Type B pancreatic cell (in vitro differentiated cells): ENCODE data around the gene WASL. TPM values are rescaled to one million over a fixed set of nuclear protein-coding genes. Genes with fewer than 3 reads are reported as not detected.
"Not testable (repeated sequence)": the region's sequence is repeated elsewhere in the genome, so short reads cannot be mapped to it uniquely, and the experiment has no call there.

ENCODE experiments used
- DNase-seq: peaks from one replicate; pipeline ENCODE4 v3.0.0; 2021; ENCODE audit warnings: mixed read lengths; ENCODE audit not compliant: unreplicated experiment; ENCODE audit errors: extremely low spot score
- H3K27ac Mint-ChIP-seq: 2 replicates; pipeline ENCODE4 v1.8.0; 2021; ENCODE audit warnings: mild to moderate bottlenecking, mixed read lengths
- H3K27me3 Mint-ChIP-seq: 2 replicates; pipeline ENCODE4 v1.8.0; 2021; ENCODE audit warnings: mixed read lengths
- H3K36me3 Mint-ChIP-seq: 2 replicates; pipeline ENCODE4 v1.8.0; 2021; ENCODE audit warnings: mixed read lengths
- H3K4me1 Mint-ChIP-seq: one replicate; pipeline ENCODE4 v1.8.0; 2021; ENCODE audit warnings: mixed read lengths; ENCODE audit not compliant: unreplicated experiment
- H3K4me3 Mint-ChIP-seq: 2 replicates; pipeline ENCODE4 v1.8.0; 2021; ENCODE audit warnings: mild to moderate bottlenecking, mixed read lengths
- H3K9me3 Mint-ChIP-seq: 2 replicates; pipeline ENCODE4 v1.8.0; 2021; ENCODE audit warnings: mixed read lengths
- total RNA-seq: library from RNA; stranded (reverse); gene quantifications from 2 replicates; pipeline ENCODE4 v1.2.1, GENCODE V29; 2021; ENCODE audit warnings: low replicate concordance
- TF ChIP-seq, protein P1 (sequence below): fragments of 200-600 bp; sonication (generic); conservative IDR thresholded peaks from 2 replicates; pipeline ENCODE4 v1.5.0; 2021; ENCODE audit warnings: antibody characterized with exemption, mild to moderate bottlenecking

WASL gene
- total RNA-seq, 1 donor from 2014 or later = 34.4 TPM

DNA sequence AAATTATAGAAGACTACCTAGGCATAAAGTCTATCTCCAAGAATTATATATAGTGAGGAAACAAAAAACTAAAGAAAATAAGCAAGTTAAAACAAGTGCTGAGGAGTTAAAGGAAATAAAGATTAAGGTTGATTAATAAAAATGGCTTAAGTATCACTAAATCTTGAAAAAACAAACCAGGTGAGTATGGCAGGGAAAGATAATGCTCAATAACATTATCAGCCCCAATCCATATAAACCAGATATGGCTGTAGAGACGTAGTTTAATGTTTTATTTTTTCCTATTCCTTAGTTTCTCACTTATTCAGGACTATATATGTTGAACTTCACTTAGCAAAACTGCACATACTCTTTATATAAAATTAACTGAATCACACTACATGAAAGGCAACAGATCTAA is 4.4 kb downstream of the WASL start:
- TF ChIP-seq, protein P1, sequence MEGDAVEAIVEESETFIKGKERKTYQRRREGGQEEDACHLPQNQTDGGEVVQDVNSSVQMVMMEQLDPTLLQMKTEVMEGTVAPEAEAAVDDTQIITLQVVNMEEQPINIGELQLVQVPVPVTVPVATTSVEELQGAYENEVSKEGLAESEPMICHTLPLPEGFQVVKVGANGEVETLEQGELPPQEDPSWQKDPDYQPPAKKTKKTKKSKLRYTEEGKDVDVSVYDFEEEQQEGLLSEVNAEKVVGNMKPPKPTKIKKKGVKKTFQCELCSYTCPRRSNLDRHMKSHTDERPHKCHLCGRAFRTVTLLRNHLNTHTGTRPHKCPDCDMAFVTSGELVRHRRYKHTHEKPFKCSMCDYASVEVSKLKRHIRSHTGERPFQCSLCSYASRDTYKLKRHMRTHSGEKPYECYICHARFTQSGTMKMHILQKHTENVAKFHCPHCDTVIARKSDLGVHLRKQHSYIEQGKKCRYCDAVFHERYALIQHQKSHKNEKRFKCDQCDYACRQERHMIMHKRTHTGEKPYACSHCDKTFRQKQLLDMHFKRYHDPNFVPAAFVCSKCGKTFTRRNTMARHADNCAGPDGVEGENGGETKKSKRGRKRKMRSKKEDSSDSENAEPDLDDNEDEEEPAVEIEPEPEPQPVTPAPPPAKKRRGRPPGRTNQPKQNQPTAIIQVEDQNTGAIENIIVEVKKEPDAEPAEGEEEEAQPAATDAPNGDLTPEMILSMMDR = no peak
- Mint-ChIP-seq H3K4me1 (peaks cover 38% of the 10 kb centered on the region), H3K36me3 (peaks cover 3% of the 10 kb centered on the region), H3K27me3 (no peaks in the 10 kb centered on the region), H3K4me3 (no peak overlapping the region), H3K27ac (no peak overlapping the region), H3K9me3 (peaks cover under 1% of the 10 kb centered on the region)
- DNase-seq = no peak

DNA sequence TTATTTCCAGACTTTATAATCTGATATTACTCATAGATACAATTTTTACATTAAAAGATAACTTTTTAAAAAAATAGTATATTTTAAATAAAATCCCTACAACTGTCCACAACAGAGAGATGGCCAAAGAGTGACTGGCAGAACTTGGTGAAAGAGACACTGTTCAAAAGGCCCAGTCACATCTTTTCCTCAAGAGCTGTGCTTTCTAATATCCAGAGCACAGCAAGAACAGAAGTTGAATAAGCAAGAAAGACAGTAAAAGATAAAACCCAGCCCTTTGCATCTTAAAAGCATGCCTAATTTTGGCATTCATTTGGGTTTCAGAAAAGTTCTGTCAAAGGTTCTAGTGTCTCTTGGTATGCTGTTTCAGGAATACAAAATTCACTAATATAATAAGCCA is 6.9 kb downstream of the WASL start:
- Mint-ChIP-seq H3K36me3 (peaks cover 9% of the 10 kb centered on the region), H3K4me1 (peaks cover 43% of the 10 kb centered on the region), H3K4me3 (no peak overlapping the region), H3K27ac (no peak overlapping the region), H3K27me3 (no peaks in the 10 kb centered on the region), H3K9me3 (peaks cover 5% of the 10 kb centered on the region)
- no peak for DNase-seq
- TF ChIP-seq, protein P1 = no peak

DNA sequence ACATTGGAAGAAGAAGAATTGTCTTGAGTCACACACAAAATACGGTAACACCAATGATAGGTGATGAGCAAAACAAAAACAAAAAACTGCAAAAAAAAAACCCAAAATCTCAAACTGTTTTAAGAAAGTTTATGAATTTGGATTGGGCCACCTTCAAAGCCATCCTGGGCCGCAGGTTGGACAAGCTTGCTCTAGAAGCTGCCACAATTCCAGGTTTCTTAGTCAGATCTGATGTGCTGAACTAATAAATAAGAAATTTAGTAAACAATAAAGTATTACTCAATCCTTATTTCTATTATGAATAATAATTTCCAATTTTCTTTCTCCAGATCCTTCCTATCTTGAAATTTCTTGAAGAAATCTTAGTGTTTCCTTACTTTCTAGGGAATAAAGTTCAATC is 10.0 kb downstream of the WASL start:
- H3K4me3 Mint-ChIP-seq = no peak overlapping the region
- H3K4me1 Mint-ChIP-seq = peaks cover 16% of the 10 kb centered on the region
- peaks cover 16% of the 10 kb centered on the region for H3K36me3 Mint-ChIP-seq
- no peaks in the 10 kb centered on the region for H3K27me3 Mint-ChIP-seq
- TF ChIP-seq, protein P1 = no peak
- DNase-seq = no peak
- H3K27ac Mint-ChIP-seq = peak overlapping the region; percentile 52
- peaks cover 10% of the 10 kb centered on the region for H3K9me3 Mint-ChIP-seq

DNA sequence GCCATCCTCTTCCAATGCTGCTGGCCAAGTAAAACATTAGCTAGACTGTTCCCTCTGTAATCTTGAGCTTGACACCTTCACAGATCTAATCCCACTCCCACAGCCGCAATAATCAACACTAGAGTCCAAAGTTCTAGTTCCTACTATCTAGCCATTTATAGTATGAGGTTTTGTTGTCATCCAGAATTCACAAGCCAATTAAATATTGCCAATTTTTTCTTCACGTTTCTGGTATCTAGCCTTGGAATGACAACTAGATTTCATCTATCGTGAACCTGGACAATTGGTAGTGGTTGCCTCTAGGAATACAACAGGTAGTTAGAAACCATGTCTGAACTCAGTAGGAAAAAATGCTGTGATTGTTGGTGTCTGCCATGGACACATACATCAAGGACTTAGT is 10.4 kb downstream of the WASL start:
- Mint-ChIP-seq H3K4me1 (peaks cover 11% of the 10 kb centered on the region), H3K27ac (peak overlapping the region; percentile 52)

DNA sequence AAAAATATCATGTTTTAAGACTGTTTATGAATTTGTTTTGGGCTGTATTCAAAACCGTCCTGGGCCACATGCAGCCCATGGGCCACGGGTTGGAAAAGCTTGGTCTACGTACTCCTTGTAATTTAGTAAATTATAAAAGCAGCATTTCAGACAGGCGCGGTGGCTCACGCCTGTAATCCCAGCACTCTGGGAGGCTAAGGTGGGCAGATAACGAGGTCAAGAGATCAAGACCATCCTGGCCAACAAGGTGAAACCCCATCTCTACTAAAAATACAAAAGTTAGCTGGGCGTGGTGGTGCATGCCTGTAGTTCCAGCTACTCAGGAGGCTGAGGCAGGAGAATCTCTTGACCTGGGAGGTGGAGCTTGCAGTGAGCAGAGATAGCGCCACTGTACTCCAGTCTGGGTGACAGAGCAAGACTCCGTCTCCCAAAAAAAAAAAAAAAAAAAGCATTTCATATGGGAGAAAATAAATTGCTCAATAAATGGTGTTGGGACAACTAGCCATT is 11.6 kb downstream of the WASL start:
- H3K4me3 Mint-ChIP-seq, DNase-seq, H3K27me3 Mint-ChIP-seq, H3K27ac Mint-ChIP-seq, H3K4me1 Mint-ChIP-seq: not testable (repeated sequence)
- H3K9me3 Mint-ChIP-seq = peaks cover 17% of the 10 kb centered on the region
- H3K36me3 Mint-ChIP-seq = peaks cover 31% of the 10 kb centered on the region

More for the DNA sequence above, 10.4 kb downstream of the WASL start:
- peak overlapping the region; percentile 37 for H3K4me3 Mint-ChIP-seq
- H3K27me3 Mint-ChIP-seq = no peaks in the 10 kb centered on the region
- no peak for DNase-seq
- H3K9me3 Mint-ChIP-seq = peaks cover 10% of the 10 kb centered on the region
- peaks cover 21% of the 10 kb centered on the region for H3K36me3 Mint-ChIP-seq
- TF ChIP-seq, protein P1 = no peak

DNA sequence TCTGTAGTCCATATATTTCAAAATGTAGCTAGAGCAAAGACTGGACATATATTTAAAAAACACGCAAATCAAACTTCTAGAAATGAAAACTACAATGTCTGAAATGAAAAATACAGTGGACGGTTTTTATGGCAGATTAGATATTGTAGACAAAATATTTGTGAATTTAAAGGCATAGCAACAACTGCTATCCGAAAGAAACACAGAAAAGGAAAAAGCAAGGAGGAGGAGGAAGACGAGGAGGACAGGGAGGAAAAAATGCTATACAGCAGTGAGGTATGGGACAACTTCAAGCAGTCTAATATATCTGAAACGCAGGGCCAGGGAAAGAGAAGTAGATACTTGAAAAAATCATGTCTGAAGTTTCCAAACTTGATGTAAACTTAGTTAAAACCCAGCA is 13.3 kb downstream of the WASL start:
- no peak for DNase-seq
- Mint-ChIP-seq H3K4me1 (peaks cover 6% of the 10 kb centered on the region), H3K4me3 (no peak overlapping the region), H3K36me3 (peaks cover 40% of the 10 kb centered on the region), H3K9me3 (peaks cover 20% of the 10 kb centered on the region), H3K27ac (no peak overlapping the region), H3K27me3 (no peaks in the 10 kb centered on the region)
- TF ChIP-seq, protein P1 = no peak
